Vagina (tissue), 2 donors: ENCODE results near the gene DCBLD2. TPM values are rescaled to one million over a fixed set of nuclear protein-coding genes. Genes with fewer than 3 reads are reported as not detected.

Experiments used
- DNase-seq, 2 donors: peaks; one replicate each; pipeline ENCODE4 v3.0.0-alpha.2; 2017; ENCODE audit errors: extremely low spot score in 2 of 2
- H3K27ac ChIP-seq: fragments of 200-600 bp; sonication (generic); one replicate; pipeline ENCODE4 v1.5.1; 2019
- H3K27me3 ChIP-seq: fragments of 200-600 bp; sonication (generic); one replicate; pipeline ENCODE4 v1.5.1; 2019
- H3K36me3 ChIP-seq, 2 donors: fragments of 200-600 bp; sonication (generic); one replicate each; pipeline ENCODE4 v1.5.1; 2017 to 2019
- H3K4me1 ChIP-seq: fragments of 200-600 bp; sonication (generic); one replicate; pipeline ENCODE4 v1.5.1; 2019
- H3K4me3 ChIP-seq, 2 donors: fragments of 200-600 bp; sonication (generic); 1 replicate in 1 of 2; 2 replicates in 1 of 2; pipeline ENCODE4 v1.5.1; 2016 to 2019
- H3K9me3 ChIP-seq: fragments of 200-600 bp; sonication (generic); one replicate; pipeline ENCODE4 v1.5.1; 2019
- POLR2A ChIP-seq, 2 donors: fragments of 450-650 bp; IDR thresholded peaks; one replicate each; pipeline ENCODE4 v1.6.1; 2017; ENCODE audit warnings: antibody characterized with exemption in 2 of 2, mild to moderate bottlenecking in 2 of 2, moderate library complexity in 2 of 2
- POLR2AphosphoS5 ChIP-seq, 2 donors: sonication (generic); formaldehyde crosslinking; IDR thresholded peaks; one replicate each; pipeline ENCODE4 v1.9.0; 2017; ENCODE audit warnings: antibody characterized with exemption in 2 of 2, mild to moderate bottlenecking in 2 of 2, low read depth in 1 of 2; ENCODE audit not compliant: insufficient read depth in 1 of 2
- intact Hi-C: fragments of 100-400 bp; cut with DNase I; formaldehyde crosslinking; loops from one replicate; pipeline ENCODE4 v1.15.1; 2023
- total RNA-seq: library from RNA; depleted of rRNA; stranded (reverse); fragments of >200 nt; gene quantifications from one replicate; pipeline ENCODE4 v1.2.3, GENCODE V29; 2016
- TF ChIP-seq, protein P1 (sequence below), 3 experiments: fragments of 450-650 bp in 2 of 3; fragments of 200-600 bp in 1 of 3; sonication (generic) in 1 of 3; IDR thresholded peaks; one replicate each; pipeline ENCODE4 v1.5.1; 2017 to 2019; ENCODE audit warnings: antibody characterized with exemption in 3 of 3, mild to moderate bottlenecking in 2 of 3, moderate library complexity in 2 of 3

Gene DCBLD2
- total RNA-seq, 1 donor from 2014 or later, result 36.1 TPM

DNA sequence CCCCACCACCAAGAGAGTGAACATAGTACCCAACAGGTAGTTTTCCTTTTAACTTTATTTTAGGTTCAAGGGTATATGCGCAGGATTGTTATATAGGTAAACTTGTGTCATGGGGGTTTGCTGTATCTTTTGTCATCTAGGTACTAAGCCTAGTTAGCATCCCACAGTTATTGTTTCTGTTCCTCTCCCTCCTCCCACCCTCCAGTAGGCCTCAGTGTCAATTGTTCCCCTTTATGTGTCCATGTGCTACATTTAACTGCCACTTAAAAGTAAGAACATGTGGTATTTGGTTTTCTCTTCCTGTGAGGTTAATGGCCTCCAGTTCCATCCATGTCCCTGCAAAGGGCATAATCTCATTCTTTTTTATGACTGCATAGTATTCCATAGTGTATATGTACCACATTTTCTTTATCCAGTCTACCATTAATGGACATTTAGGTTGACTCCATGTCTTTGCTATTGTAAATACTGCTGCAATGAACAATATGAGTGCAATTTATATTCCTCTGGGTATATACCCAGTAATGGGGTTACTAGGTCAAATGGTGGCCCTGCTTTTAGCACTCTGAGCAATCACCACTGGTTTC, 72.2 kb downstream of the DCBLD2 start:
- intact Hi-C loops, result no loop called here
- peaks cover 8% of the 10 kb centered on the region for H3K4me1 ChIP-seq
- no peaks in the 10 kb centered on the region for H3K27me3 ChIP-seq
- no peak overlapping the region for H3K4me3 ChIP-seq
- TF ChIP-seq, protein P1, sequence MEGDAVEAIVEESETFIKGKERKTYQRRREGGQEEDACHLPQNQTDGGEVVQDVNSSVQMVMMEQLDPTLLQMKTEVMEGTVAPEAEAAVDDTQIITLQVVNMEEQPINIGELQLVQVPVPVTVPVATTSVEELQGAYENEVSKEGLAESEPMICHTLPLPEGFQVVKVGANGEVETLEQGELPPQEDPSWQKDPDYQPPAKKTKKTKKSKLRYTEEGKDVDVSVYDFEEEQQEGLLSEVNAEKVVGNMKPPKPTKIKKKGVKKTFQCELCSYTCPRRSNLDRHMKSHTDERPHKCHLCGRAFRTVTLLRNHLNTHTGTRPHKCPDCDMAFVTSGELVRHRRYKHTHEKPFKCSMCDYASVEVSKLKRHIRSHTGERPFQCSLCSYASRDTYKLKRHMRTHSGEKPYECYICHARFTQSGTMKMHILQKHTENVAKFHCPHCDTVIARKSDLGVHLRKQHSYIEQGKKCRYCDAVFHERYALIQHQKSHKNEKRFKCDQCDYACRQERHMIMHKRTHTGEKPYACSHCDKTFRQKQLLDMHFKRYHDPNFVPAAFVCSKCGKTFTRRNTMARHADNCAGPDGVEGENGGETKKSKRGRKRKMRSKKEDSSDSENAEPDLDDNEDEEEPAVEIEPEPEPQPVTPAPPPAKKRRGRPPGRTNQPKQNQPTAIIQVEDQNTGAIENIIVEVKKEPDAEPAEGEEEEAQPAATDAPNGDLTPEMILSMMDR (IDR thresholded peaks at IDR 0.05), result no peak
- no peak for TF ChIP-seq POLR2AphosphoS5 (IDR thresholded peaks at IDR 0.05; ENCODE audit: insufficient read depth in 1 of 2, low read depth in 1 of 2)
- no peak for TF ChIP-seq POLR2A (IDR thresholded peaks at IDR 0.05)
- H3K27ac ChIP-seq, result no peak overlapping the region
- no peaks in the 10 kb centered on the region for H3K36me3 ChIP-seq
- no peaks in the 10 kb centered on the region for H3K9me3 ChIP-seq
- DNase-seq, result no peak

DNA sequence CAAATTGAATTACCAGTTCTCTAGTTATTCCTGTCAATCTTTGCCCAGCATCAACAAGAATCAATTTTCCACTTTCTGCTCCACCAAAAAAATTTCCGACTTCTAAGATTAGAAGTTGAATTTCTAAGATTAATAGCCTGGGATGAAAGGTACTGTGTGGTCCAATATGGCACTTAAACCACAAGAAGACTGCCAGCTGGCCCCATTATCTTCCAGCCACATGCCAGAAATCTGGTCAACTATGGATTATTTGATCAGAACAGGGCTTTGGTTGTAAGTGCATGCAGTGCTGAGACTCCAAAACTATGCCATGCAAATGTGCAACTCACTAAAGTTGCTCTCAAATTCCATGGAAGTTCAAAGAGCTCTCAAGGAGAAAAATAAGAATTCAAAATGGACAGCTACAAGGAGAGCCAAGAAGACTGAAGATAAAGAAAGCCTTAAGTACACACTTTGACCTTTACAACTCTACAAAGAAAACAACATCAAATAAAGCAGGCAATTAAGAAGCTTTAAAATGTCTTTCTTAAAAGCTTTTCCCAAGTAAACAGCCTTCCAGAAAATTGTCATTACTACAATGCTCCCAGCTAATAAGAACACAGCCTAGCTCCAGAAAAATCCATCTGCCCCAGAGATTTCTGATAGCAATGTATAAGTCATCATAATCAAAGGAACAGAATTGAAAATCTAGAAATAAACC, 74.1 kb downstream of the DCBLD2 start:
- H3K9me3 ChIP-seq, result no peaks in the 10 kb centered on the region
- intact Hi-C loops, result no loop called here
- H3K36me3 ChIP-seq, result no peaks in the 10 kb centered on the region
- no peak overlapping the region for H3K27ac ChIP-seq
- H3K4me1 ChIP-seq, result peaks cover 8% of the 10 kb centered on the region
- no peaks in the 10 kb centered on the region for H3K27me3 ChIP-seq
- H3K4me3 ChIP-seq, result no peak overlapping the region
- TF ChIP-seq POLR2AphosphoS5 (IDR thresholded peaks at IDR 0.05; ENCODE audit: insufficient read depth in 1 of 2, low read depth in 1 of 2), result no peak
- TF ChIP-seq, protein P1 (IDR thresholded peaks at IDR 0.05), result no peak
- TF ChIP-seq POLR2A (IDR thresholded peaks at IDR 0.05), result no peak
- no peak for DNase-seq

DNA sequence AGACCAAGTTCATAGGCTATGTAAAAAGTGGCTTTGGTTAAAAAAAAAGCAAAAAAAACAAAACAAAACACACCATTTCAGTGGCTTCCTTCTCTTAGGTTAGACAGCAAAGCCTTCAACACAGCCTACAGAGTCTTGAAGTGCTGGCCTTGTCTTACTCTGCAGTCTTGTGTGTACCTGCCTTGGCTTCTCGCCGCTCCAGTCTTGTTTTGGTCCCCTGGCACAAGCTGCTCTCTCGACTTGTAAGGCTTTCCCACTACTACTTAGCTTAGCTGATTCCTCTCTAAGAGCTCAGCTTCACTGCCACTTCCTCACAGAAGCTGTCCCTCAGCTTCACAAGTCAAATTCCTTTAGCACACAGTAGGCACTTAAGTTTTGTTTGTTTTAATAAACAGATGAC, 75.4 kb downstream of the DCBLD2 start:
- no peaks in the 10 kb centered on the region for H3K36me3 ChIP-seq
- no peak overlapping the region for H3K27ac ChIP-seq
- no peak for DNase-seq
- no peaks in the 10 kb centered on the region for H3K27me3 ChIP-seq
- no peak overlapping the region for H3K4me3 ChIP-seq
- intact Hi-C loops, result no loop called here
- H3K4me1 ChIP-seq, result peaks cover 8% of the 10 kb centered on the region
- H3K9me3 ChIP-seq, result no peaks in the 10 kb centered on the region
- TF ChIP-seq, protein P1 (IDR thresholded peaks at IDR 0.05), result no peak
- TF ChIP-seq POLR2AphosphoS5 (IDR thresholded peaks at IDR 0.05; ENCODE audit: insufficient read depth in 1 of 2, low read depth in 1 of 2) (no peak), POLR2A (IDR thresholded peaks at IDR 0.05) (no peak)

DNA sequence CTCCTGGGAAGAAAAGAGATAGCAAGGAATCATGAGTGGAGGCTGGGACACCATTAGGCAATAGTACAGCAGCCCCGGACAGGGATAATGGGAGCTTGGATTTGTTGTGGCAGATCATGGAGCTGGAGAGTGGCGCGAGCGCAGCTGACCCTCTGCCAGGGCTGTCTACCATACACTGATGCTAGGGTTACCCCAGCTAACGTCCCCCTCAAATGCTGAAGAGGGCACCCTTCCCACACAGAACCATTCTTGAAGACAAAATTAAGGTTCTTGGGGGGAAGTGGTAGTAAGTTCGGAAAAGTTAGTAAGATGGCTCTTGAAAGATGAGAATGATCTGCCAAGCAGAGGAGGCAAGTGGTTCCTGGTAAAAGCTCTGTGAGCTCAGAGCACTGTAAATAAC, 77.2 kb downstream of the DCBLD2 start:
- TF ChIP-seq POLR2A (IDR thresholded peaks at IDR 0.05), result no peak
- TF ChIP-seq, protein P1 (IDR thresholded peaks at IDR 0.05), result no peak
- no peaks in the 10 kb centered on the region for H3K27me3 ChIP-seq
- intact Hi-C loops, result no loop called here
- no peak overlapping the region for H3K4me3 ChIP-seq
- peaks cover 8% of the 10 kb centered on the region for H3K4me1 ChIP-seq
- no peak for DNase-seq
- H3K9me3 ChIP-seq, result no peaks in the 10 kb centered on the region
- peaks cover 0 to under 1% of the 10 kb centered on the region in 2 donors for H3K36me3 ChIP-seq
- H3K27ac ChIP-seq, result no peak overlapping the region

DNA sequence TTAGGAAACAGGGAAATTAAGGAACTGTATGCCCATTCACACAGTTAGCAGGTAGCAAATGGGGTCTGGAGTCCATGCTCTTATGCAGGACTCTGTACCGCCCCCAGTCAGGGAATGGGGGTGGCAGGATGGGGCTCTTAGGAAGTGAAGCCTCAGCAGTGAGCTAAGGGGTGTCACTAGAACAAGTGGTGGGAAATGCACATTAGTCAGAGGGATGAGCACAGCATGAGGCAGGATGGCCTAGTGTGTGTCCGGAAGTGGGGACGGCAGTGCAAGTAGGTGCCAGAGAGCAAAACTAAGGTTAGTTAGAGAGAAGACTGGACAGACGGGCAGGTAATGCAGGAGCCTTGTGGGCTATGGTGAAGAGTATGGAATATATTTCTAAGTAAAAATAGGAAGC, 77.7 kb downstream of the DCBLD2 start:
- no peak for DNase-seq
- TF ChIP-seq POLR2A (IDR thresholded peaks at IDR 0.05) (no peak), POLR2AphosphoS5 (IDR thresholded peaks at IDR 0.05; ENCODE audit: insufficient read depth in 1 of 2, low read depth in 1 of 2) (no peak)
- TF ChIP-seq, protein P1 (IDR thresholded peaks at IDR 0.05), result no peak
- no peak overlapping the region for H3K27ac ChIP-seq
- intact Hi-C loops, result no loop called here
- no peaks in the 10 kb centered on the region for H3K27me3 ChIP-seq
- no peak overlapping the region for H3K4me3 ChIP-seq
- H3K4me1 ChIP-seq, result peaks cover 8% of the 10 kb centered on the region
- H3K9me3 ChIP-seq, result no peaks in the 10 kb centered on the region
- H3K36me3 ChIP-seq, result peaks cover 0 to 5% of the 10 kb centered on the region in 2 donors
